H1 (cell line): Measurements from ENCODE around the gene TRAF6. TPM values are rescaled to one million over a fixed set of nuclear protein-coding genes. Genes with fewer than 3 reads are reported as not detected.

Source experiments
- CTCF ChIA-PET: fragments of 300-600 bp; sonication (Branson Sonifier 250); formaldehyde crosslinking; loops from one replicate; lab custom pipeline; 2021; ENCODE audit not compliant: partially characterized antibody; lab: Charles Lee
- POLR2A ChIA-PET: fragments of 300-600 bp; sonication (Branson Sonifier 250); formaldehyde crosslinking; loops from one replicate; lab custom pipeline; 2021; ENCODE audit warnings: inconsistent platforms; ENCODE audit not compliant: partially characterized antibody; lab: Charles Lee
- DNase-seq, 2 experiments: peaks; one replicate each; pipeline versions ENCODE4 v3.0.0 to v3.0.0-alpha.2; 2010 to 2022; ENCODE audit warnings: low spot score in 2 of 2, low read depth in 1 of 2, mixed read lengths in 1 of 2
- FAIRE-seq: peaks from 2 replicates; lab custom pipeline; 2011; peaks lifted over from hg19 to GRCh38; lab: Jason Lieb, UNC
- H2AFZ ChIP-seq: 2 replicates; pipeline ENCODE4 v1.8.1; 2012; ENCODE audit warnings: low read length, inconsistent platforms
- H2AK5ac ChIP-seq: 2 replicates; pipeline ENCODE4 v1.6.1; 2013; ENCODE audit warnings: low read depth, low read length
- H2BK120ac ChIP-seq: replicated peaks from 2 replicates; pipeline ENCODE3; 2013; ENCODE audit warnings: low read depth, low read length, inconsistent platforms
- H2BK12ac ChIP-seq: 2 replicates; pipeline ENCODE4 v1.6.1; 2013; ENCODE audit warnings: low read depth, low read length
- H2BK15ac ChIP-seq: 2 replicates; pipeline ENCODE4 v1.6.1; 2013; ENCODE audit warnings: low read length
- H2BK20ac ChIP-seq: 2 replicates; pipeline ENCODE4 v1.6.1; 2013; ENCODE audit warnings: low read length
- H2BK5ac ChIP-seq: 2 replicates; pipeline ENCODE4 v1.6.1; 2013; ENCODE audit warnings: low read depth, low read length
- H3K14ac ChIP-seq: 2 replicates; pipeline ENCODE4 v1.6.1; 2013; ENCODE audit warnings: inconsistent platforms; ENCODE audit not compliant: insufficient read length
- H3K18ac ChIP-seq: 2 replicates; pipeline ENCODE4 v1.6.1; 2013; ENCODE audit warnings: low read length; ENCODE audit errors: extremely low read depth
- H3K23ac ChIP-seq: 2 replicates; pipeline ENCODE4 v1.6.1; 2013; ENCODE audit warnings: inconsistent platforms; ENCODE audit not compliant: insufficient read length
- H3K23me2 ChIP-seq: 2 replicates; pipeline ENCODE4 v1.6.1; 2013; ENCODE audit warnings: low read depth, low read length
- H3K27ac ChIP-seq: 2 replicates; pipeline ENCODE4 v1.6.1; 2011; ENCODE audit warnings: low read depth, low read length, inconsistent platforms
- H3K27me3 ChIP-seq, 4 experiments: replicated peaks in 1 of 4; 1 replicate in 1 of 4; 2 replicates in 3 of 4; pipeline versions ENCODE4 v1.6.1 to v1.8.1; 2011 to 2013; ENCODE audit warnings: low read length in 3 of 4, mild to moderate bottlenecking in 3 of 4, inconsistent platforms in 2 of 4, mixed read lengths in 2 of 4, moderate library complexity in 1 of 4; ENCODE audit not compliant: control insufficient read depth in 3 of 4, insufficient read depth in 3 of 4; ENCODE audit errors: extremely low read depth in 1 of 4
- H3K36me3 ChIP-seq, 4 experiments: 2 replicates each; pipeline versions ENCODE4 v1.6.1 to v1.8.1; 2011 to 2013; ENCODE audit warnings: mild to moderate bottlenecking in 4 of 4, low read length in 3 of 4, moderate library complexity in 2 of 4, control low read depth in 1 of 4, inconsistent platforms in 1 of 4; ENCODE audit not compliant: insufficient read depth in 4 of 4, control insufficient read depth in 2 of 4
- H3K4ac ChIP-seq: replicated peaks from 2 replicates; pipeline ENCODE3; 2013; ENCODE audit warnings: low read length, low read depth, mixed read lengths, inconsistent platforms; ENCODE audit not compliant: insufficient read length
- H3K4me1 ChIP-seq, 4 experiments: replicated peaks in 1 of 4; 1 replicate in 1 of 4; 2 replicates in 3 of 4; pipeline versions ENCODE4 v1.6.1 to v1.8.1; 2011 to 2013; ENCODE audit warnings: low read length in 3 of 4, inconsistent platforms in 2 of 4, mixed read lengths in 1 of 4; ENCODE audit not compliant: insufficient read depth in 4 of 4, control insufficient read depth in 3 of 4
- H3K4me2 ChIP-seq, 2 experiments: 2 replicates each; pipeline versions ENCODE4 v1.6.1 to v1.8.1; 2011 to 2013; ENCODE audit warnings: low read depth in 2 of 2, low read length in 2 of 2, control low read depth in 1 of 2, inconsistent platforms in 1 of 2, mild to moderate bottlenecking in 1 of 2; ENCODE audit not compliant: insufficient read depth in 1 of 2
- H3K4me3 ChIP-seq, 4 experiments: fragments of 200-600, 300-600 bp in 1 of 4; sonication (generic), shearing (Covaris generic), sonication (Bioruptor Twin) in 1 of 4; 2 replicates each; pipeline versions ENCODE4 v1.5.1 to v1.8.1; 2011 to 2016; ENCODE audit warnings: low read length in 4 of 4, low read depth in 3 of 4, control low read depth in 2 of 4, inconsistent platforms in 2 of 4, mild to moderate bottlenecking in 2 of 4, mixed read lengths in 1 of 4, moderate library complexity in 1 of 4; ENCODE audit not compliant: insufficient read depth in 2 of 4; ENCODE audit errors: extremely low read depth in 1 of 4
- H3K56ac ChIP-seq: replicated peaks from 2 replicates; pipeline ENCODE3; 2013; ENCODE audit warnings: low read depth, mild to moderate bottlenecking, mixed read lengths, low read length, inconsistent platforms; ENCODE audit not compliant: insufficient read length
- H3K79me1 ChIP-seq: 2 replicates; pipeline ENCODE4 v1.6.1; 2013; ENCODE audit warnings: low read depth, low read length, control low read depth
- H3K79me2 ChIP-seq, 2 experiments: 2 replicates each; pipeline versions ENCODE4 v1.6.1 to v1.8.1; 2012 to 2013; ENCODE audit warnings: low read length in 2 of 2, mild to moderate bottlenecking in 2 of 2, inconsistent platforms in 1 of 2; ENCODE audit not compliant: insufficient read depth in 2 of 2, control insufficient read depth in 1 of 2
- H3K9ac ChIP-seq, 4 experiments: replicated peaks in 1 of 4; 1 replicate in 1 of 4; 2 replicates in 3 of 4; pipeline versions ENCODE4 v1.6.1 to v1.8.1; 2011 to 2013; ENCODE audit warnings: low read depth in 3 of 4, low read length in 3 of 4, control low read depth in 2 of 4, mild to moderate bottlenecking in 2 of 4, moderate library complexity in 2 of 4, inconsistent platforms in 1 of 4; ENCODE audit errors: extremely low read depth in 1 of 4
- H3K9me3 ChIP-seq, 2 experiments: 2 replicates each; pipeline versions ENCODE4 v1.6.1 to v1.8.1; 2012 to 2013; ENCODE audit warnings: mild to moderate bottlenecking in 2 of 2, moderate library complexity in 2 of 2, control low read depth in 1 of 2, inconsistent platforms in 1 of 2, low read depth in 1 of 2, low read length in 1 of 2, mixed read lengths in 1 of 2; ENCODE audit not compliant: insufficient read depth in 2 of 2
- H4K20me1 ChIP-seq, 2 experiments: replicated peaks in 1 of 2; 2 replicates each; pipeline versions ENCODE3 to v1.8.1; 2011 to 2013; ENCODE audit warnings: inconsistent platforms in 2 of 2, low read length in 2 of 2, mild to moderate bottlenecking in 1 of 2; ENCODE audit not compliant: insufficient read depth in 2 of 2, control insufficient read depth in 1 of 2
- H4K5ac ChIP-seq: 2 replicates; pipeline ENCODE4 v1.6.1; 2013; ENCODE audit warnings: low read length, low read depth, mixed read lengths, inconsistent platforms; ENCODE audit not compliant: insufficient read length
- H4K8ac ChIP-seq: 2 replicates; pipeline ENCODE4 v1.8.0; 2013; ENCODE audit warnings: mild to moderate bottlenecking, moderate library complexity, low read length, inconsistent platforms; ENCODE audit not compliant: insufficient read depth; ENCODE audit errors: extremely low read depth
- H4K91ac ChIP-seq: replicated peaks from 2 replicates; pipeline ENCODE3; 2013; ENCODE audit warnings: low read length, mixed read lengths, inconsistent platforms; ENCODE audit not compliant: insufficient read length
- ATF3 ChIP-seq: IDR thresholded peaks from 2 replicates; pipeline ENCODE4 v1.6.1; 2011; ENCODE audit warnings: low read depth, mild to moderate bottlenecking, low read length; ENCODE audit not compliant: insufficient read depth
- BRCA1 ChIP-seq: IDR thresholded peaks from 2 replicates; pipeline ENCODE4 v1.6.1; 2012; ENCODE audit warnings: low read depth, low read length, improper control_type of control experiment
- CREB1 ChIP-seq: IDR thresholded peaks from 2 replicates; pipeline ENCODE4 v1.6.1; 2012; ENCODE audit warnings: inconsistent platforms
- NANOG ChIP-seq: IDR thresholded peaks from 2 replicates; pipeline ENCODE4 v1.6.1; 2011; ENCODE audit warnings: low read length, low read depth, mild to moderate bottlenecking, inconsistent platforms; ENCODE audit not compliant: insufficient read depth, poor library complexity, severe bottlenecking
- TAF1 ChIP-seq: IDR thresholded peaks from 2 replicates; pipeline ENCODE4 v1.6.1; 2011; ENCODE audit warnings: mild to moderate bottlenecking, low read depth, low read length
- WGBS, 2 experiments: shearing (Covaris generic) in 1 of 2; methylation state at CpG; one replicate each; pipeline versions ENCODE4 v1.1.6 to v1.1.7; 2013 to 2015; ENCODE audit warnings: low lambda C conversion rate in 2 of 2, mixed read lengths in 2 of 2, inconsistent platforms in 1 of 2, low coverage in 1 of 2, missing lambda C conversion rate in 1 of 2; ENCODE audit not compliant: insufficient replicate concordance in 2 of 2, insufficient coverage in 1 of 2, insufficient read length in 1 of 2; ENCODE audit errors: extremely low coverage in 1 of 2, missing lambda C conversion rate in 1 of 2; 5-methylcytosine and 5-hydroxymethylcytosine counted together
- polyA plus RNA-seq, 7 experiments: library from polyadenylated mRNA; depleted of rRNA in 3 of 7; stranded (reverse) in 5 of 7; unstranded in 2 of 7; fragments of >200 nt in 5 of 7; fragments of 200-250 nt in 2 of 7; gene quantifications; 1 replicate in 5 of 7; 2 replicates in 1 of 7; 4 replicates in 1 of 7; pipeline versions ENCODE4 v1.2.1 to v1.2.3, GENCODE V29; 2011 to 2013; ENCODE audit warnings: missing spikeins in 2 of 7, mixed read lengths in 2 of 7
- total RNA-seq: library from RNA; stranded (reverse); fragmentation: NEBNext Ultra II Directional; extraction: Animal tissue kit (Norgen Biotek cat#: 25700); gene quantifications from 2 replicates; pipeline ENCODE4 v1.2.1, GENCODE V29; 2021

TRAF6 gene
- total and polyA plus RNA-seq, 2 of the 8 experiments (the other 6 are each of a cell fraction or from before 2014, with no cell fraction given), result 4.6 to 8.8 TPM

- Histone ChIP-seq H3K9ac (no peak overlapping the region), H3K9me3 (peaks cover 0 to 3% of the 10 kb centered on the region in 2 experiments; a peak in 1 of 4 replicates), H3K23ac (no peak overlapping the region), H4K8ac (no peak overlapping the region), H3K79me1 (no peaks in the 10 kb centered on the region), H4K91ac (no peak overlapping the region), H2BK15ac (no peak overlapping the region), H2BK5ac (no peak overlapping the region), H3K23me2 (no peaks in the 10 kb centered on the region), H2BK120ac (no peak overlapping the region), H2AK5ac (no peak overlapping the region), H3K79me2 (no peaks in the 10 kb centered on the region), H3K4me3 (no peak overlapping the region), H3K4me2 (no peak overlapping the region), H2AFZ (no peak overlapping the region), H4K5ac (no peak overlapping the region), H2BK20ac (no peak overlapping the region), H3K27me3 (no peaks in the 10 kb centered on the region), H4K20me1 (no peaks in the 10 kb centered on the region), H3K56ac (no peak overlapping the region), H3K14ac (no peak overlapping the region), H2BK12ac (no peak overlapping the region), H3K36me3 (no peaks in the 10 kb centered on the region; a peak in 1 of 8 replicates), H3K27ac (no peak overlapping the region), H3K18ac (no peak overlapping the region), H3K4me1 (no peaks in the 10 kb centered on the region), H3K4ac (no peak overlapping the region)
- ChIA-PET CTCF (no interaction called here), POLR2A (no interaction called here)
- TF ChIP-seq BRCA1 (no peak), NANOG (no peak), ATF3 (no peak), CREB1 (no peak), TAF1 (no peak)
- WGBS, 2 experiments, result 86% methylated on average over 4 of the region's 4 CpGs; no CpG with 5 or more reads in 1 of the 2 experiments
- FAIRE-seq, result no peak
- DNase-seq, result no peak
Measured at GRCh38 chr11:36558571-36559413, 48.7 kb upstream of the TRAF6 start.
